GM19467 (cell line): ENCODE data around the gene P2RY12.

Source experiments
- ATAC-seq: cut with Tn5 transposase; IDR thresholded peaks from one replicate; pipeline ENCODE4 v1.9.1; 2021; ENCODE audit warnings: mild to moderate bottlenecking, moderate library complexity; ENCODE audit not compliant: unreplicated experiment

The P2RY12 gene

GRCh38 chr3:151307583-151308488 is 76.7 kb downstream of the P2RY12 start:
- no peak for ATAC-seq

GRCh38 chr3:151307131-151307530 is 77.4 kb downstream of the P2RY12 start:
- no peak for ATAC-seq

GRCh38 chr3:151306168-151306810 is 78.3 kb downstream of the P2RY12 start:
- ATAC-seq = no peak

- no peak for ATAC-seq
Measured at GRCh38 chr3:151305775-151306151, 78.8 kb downstream of the P2RY12 start.

GRCh38 chr3:151305060-151305774 is 79.3 kb downstream of the P2RY12 start:
- ATAC-seq = no peak

- ATAC-seq = no peak
Measured at GRCh38 chr3:151303751-151304150, 80.8 kb downstream of the P2RY12 start.

- no peak for ATAC-seq
Measured at GRCh38 chr3:151301787-151302186, 82.8 kb downstream of the P2RY12 start.

- ATAC-seq = no peak
Measured at GRCh38 chr3:151300539-151300938, 84.0 kb downstream of the P2RY12 start.

- ATAC-seq = no peak
Measured at GRCh38 chr3:151299006-151299405, 85.5 kb downstream of the P2RY12 start.

GRCh38 chr3:151297429-151297828 is 87.1 kb downstream of the P2RY12 start:
- no peak for ATAC-seq

- no peak for ATAC-seq
Measured at GRCh38 chr3:151296226-151296625, 88.3 kb downstream of the P2RY12 start.

GRCh38 chr3:151293127-151293526 is 91.4 kb downstream of the P2RY12 start:
- no peak for ATAC-seq

GRCh38 chr3:151290673-151291072 is 93.9 kb downstream of the P2RY12 start:
- ATAC-seq = no peak

- ATAC-seq = no peak
Measured at GRCh38 chr3:151289445-151289844, 95.1 kb downstream of the P2RY12 start.
